Measurements from ENCODE around the gene C2CD4C.
"Not testable (repeated sequence)": the region's sequence is repeated elsewhere in the genome, so short reads cannot be mapped to it uniquely, and the experiment has no call there.

Gene C2CD4C

DNA sequence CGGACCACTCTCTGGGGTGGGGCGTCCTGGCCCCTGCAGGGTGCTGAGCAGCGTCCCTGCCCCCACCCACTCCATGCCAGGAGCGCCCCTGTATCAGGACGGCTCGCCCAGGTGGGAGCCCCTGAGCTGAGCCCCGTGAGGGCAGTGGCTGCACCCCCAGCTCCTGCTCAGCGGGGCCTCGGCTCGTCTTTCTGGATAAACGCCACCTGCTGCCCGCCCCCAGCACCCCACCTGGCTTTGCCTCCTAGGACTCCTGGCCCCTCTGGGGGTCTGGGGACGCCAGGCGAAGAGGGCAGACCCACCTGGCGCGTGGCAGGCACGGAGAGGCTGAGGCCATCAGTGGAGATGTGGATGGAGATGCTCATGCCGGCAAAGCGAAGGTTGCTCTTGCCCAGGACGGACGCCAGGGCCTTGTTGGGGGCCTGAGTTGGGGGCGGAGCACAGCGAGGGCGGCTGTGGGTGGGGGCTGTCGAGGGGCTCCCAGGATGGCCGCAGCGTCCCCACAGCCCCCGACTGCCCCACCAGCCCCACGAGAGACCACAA is 29.5 kb upstream of the C2CD4C start:
- no peak for DNase-seq (ENCODE audit: low spot score)

DNA sequence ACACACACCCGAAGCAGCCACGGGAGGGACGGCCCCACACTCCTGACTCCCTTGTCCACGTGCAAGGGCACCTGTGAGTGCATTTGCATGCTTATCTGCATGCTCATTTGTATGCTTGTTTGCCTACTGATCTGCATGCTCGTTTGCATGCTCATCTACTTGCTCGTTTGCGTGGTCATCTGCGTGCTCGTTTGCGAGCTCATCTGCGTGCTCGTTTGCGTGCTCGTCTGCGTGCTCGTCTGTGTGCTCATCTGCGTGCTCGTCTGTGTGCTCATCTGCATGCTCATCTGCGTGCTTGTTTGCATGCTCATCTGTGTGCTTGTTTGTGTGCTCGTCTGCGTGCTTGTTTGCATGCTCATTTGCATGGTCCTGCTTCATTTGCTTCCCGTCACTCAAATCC is 28.1 kb upstream of the C2CD4C start:
- DNase-seq (ENCODE audit: low spot score) = no peak

DNA sequence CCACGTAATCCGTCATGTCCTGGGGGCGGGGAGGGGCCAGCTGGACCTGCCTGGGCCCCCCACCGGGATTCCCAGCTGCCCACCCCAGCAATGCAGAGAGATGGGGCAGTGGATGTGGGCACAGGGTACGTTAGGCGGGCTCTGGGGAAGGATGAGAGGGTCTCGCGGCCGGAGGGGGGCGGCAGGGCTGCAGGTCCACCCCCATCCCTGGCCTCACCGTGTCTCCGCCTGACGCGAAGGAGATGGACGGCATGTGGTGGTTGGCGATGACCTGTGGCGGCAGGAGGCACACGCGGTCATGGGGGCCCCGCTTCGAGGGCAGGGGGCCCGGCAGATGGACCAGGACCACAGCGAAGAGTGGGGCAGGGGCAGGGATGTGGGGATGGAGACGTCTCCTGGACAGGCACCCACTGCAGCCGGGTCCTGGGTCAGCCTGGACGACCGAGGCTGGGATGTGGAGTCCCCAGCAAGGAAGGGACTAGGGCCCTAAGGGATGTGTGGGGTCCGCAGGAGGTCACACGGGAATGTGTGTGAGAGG is 27.5 kb upstream of the C2CD4C start:
- no peak for DNase-seq (ENCODE audit: low spot score)

DNA sequence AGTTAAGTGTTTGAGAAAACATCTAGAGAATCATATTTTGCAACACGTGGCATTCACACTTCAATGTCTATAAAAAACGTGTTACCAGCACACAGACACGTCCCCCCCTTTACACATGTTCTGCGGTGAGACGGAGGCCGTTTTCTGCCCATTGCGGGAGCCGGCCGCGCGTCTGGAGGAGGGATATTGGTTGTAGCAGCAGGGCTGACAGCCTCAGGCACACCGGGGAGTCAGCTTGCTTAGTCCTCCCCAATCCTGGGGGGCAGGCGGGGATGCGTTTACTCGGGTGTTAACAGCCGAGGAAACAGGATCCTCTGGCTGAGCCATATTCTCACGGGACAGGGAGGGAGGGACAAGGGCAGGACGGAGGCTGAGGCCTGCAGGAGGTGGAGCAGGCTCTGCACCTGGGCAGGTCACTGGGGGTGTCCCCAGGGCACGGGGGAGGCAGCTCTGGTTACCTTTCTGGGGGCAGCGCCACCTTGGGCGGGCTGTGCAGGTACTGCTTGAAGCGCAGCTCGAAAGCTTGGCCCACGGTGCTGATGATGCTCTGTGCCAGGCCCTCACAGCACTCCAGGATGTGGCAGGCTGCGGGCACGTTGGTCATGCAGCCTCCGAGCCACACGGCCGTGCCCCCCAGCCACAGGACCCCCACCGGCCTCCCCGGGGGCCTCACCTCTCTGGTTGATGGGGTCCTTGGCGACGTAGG is 26.9 kb upstream of the C2CD4C start:
- no peak for DNase-seq (ENCODE audit: low spot score)

DNA sequence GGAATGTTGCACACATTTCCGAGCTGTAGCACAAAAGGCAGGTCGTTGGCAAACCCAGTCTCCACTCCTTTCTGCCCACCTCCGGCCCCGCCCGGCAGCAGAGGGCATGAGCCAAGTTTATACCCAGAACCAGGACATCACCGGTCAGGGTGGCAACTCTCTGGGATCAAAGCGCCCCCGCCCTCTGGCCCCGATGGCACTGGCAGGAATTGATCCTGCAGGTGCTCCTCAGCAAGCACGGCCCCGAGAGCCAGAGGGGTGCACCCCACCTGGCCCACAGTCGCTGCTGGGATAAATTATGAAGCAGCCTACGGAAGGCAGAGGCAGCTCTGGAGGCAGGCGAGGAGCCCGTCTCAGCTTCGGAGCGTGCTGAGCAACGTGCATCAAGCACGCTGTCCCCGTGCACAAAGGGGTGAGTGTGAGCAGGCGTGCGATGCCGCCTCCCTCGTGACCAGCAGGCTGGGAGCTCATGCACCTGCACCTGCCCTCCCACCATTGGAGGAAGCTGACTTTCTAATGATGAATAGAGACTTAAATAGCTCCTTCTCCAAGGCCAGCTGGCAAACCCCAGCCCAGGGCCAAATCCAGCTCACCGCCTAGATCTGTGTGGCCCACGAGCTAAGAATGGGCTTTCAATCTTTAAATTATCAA is 26.2 kb upstream of the C2CD4C start:
- no peak for DNase-seq (ENCODE audit: low spot score)

DNA sequence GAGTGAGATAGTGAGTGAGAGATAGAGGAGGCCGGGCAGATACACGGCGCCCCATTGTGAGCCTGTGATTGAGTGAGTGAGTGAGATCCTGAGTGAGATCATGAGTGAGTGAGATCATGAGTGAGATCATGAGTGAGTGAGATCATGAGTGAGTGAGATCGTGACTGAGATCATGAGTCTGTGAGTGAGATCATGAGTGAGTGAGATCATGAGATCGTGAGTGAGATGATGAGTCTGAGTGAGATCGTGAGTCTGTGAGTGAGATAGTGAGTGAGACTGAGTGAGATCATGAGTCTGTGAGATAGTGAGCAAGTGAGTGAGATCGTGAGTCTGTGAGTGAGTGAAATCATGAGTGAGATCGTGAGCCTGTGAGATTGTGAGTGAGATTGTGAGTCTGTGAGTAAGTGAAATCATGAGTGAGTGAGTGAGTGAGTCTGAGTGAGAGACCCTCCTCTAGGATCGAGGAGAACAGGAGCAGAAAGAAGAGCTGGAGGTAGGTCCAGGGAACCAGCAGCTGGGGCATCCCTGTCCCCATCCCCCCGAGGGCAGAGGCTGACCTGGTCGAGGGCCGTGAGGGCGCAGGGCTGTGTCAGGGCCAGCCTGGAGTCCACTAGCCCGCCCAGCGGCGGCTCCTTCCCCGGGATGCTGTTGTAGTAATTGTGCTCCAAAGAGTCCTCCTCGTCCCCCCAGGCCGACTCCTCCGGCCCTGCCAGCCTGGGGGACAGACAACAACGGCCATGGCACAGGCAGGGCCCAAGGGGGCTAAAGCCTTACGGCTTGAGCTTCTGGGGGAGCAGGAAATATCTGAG is 25.4 kb upstream of the C2CD4C start:
- DNase-seq (ENCODE audit: low spot score) = no peak

DNA sequence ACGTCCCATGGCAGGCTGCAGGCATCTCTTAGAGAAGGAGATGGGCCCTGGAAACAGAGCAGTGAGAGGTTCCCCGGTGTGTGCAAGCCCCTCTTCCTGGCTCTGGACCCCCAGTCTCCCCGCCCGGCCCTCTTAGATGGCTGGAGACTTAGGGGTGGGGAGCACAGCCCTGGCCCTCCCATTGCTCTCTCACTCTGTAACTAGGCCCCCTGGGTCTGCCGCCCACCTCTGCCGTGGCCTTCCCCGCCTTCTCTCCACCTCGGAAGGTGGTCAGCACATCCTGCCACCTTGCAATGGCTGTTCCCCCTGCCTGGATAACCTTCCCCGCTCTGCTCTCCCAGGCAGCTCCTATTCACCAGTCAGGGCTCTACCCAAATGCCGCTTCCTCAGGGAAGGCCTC is 21.8 kb upstream of the C2CD4C start:
- no peak for DNase-seq (ENCODE audit: low spot score)

DNA sequence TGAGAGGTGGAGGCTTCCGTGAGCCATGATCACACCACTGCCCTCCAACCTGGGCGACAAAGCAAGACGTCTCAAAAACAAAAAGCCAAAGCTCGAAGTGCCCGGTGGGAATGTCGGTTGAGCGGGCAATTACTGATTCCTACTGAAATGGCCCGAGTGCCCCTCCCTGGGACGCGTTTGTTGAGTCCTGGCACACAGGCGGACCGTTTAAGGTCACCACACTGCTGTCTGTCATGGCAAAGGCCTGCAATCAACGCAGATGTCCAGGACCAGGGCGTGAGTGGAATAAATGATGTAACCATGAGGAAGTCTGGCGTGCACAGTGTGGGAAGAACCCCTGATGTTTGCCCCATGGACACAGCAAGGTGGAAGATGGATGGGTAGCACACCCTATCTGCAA is 19.2 kb upstream of the C2CD4C start:
- DNase-seq (ENCODE audit: low spot score) = no peak

DNA sequence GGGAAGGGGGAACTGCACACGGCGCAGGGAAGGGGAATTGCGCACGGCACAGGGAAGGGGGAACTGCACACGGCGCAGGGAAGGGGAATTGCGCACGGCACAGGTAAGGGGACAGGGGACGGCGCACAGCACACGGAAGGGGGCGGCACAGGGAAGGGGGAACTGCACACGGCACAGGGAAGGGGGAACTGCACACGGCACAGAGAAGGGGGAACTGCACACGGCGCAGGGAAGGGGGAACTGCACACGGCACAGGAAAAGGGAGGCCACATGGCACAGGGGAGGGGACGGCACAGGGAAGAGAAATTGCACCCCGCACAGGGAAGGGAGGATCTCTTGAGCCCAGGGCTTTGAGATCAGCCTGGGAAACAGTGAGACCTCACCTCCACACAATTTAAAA is 18.7 kb upstream of the C2CD4C start:
- not testable (repeated sequence) for DNase-seq (ENCODE audit: low spot score)

DNA sequence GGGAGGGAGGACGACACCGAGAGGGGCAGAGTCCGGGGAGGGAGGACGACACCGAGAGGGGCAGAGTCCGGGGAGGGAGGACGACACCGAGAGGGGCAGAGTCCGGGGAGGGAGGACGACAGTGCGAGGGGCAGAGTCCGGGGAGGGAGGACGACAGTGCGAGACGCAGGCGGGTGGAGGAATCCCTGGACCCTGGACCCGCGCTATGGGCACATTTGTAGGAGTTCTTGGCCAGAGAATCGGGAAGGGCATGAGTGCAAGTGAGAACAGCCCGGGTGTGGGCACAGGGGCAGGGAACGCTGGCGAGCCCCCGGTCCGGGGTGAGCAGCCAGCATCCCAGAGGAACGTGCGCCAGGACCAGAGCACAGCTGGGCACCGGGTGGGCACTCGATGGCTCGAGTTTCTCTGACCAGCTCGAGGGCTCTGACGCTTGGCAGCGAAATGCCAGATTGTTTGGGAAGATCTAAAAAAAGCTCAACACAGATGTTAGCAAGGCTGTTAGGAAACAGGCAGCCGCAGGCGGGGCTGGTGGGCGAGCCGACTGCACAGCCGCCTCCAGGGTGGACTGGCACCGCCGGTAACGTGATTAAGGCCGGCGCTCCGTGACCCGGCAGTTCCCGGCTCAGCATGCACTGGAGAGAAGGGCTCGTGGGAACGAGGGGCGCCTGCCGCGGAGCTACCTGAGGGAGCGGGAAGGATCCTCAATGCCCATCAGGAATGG is 17.9 kb upstream of the C2CD4C start:
- no peak for DNase-seq (ENCODE audit: low spot score)

DNA sequence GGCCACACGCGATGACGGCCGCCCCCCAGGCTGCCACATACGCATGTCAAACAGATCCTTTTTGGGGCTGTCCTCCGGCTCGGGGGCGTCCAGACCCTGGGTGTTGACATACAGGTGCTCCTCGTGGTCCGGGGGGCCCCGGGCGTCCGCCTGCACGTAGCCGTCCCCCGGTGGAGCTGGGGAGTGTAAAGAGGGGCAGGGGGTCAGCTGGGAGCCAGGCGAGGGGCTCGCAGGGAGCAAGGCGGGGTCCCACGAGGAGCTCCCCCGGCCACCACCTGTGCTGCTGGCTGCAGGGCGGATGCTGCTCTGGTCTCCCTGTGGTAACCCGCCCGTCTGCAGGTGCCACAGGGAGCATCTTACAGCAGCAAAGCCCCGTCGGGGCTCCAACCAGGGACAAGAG is 16.1 kb upstream of the C2CD4C start:
- DNase-seq (ENCODE audit: low spot score) = no peak

DNA sequence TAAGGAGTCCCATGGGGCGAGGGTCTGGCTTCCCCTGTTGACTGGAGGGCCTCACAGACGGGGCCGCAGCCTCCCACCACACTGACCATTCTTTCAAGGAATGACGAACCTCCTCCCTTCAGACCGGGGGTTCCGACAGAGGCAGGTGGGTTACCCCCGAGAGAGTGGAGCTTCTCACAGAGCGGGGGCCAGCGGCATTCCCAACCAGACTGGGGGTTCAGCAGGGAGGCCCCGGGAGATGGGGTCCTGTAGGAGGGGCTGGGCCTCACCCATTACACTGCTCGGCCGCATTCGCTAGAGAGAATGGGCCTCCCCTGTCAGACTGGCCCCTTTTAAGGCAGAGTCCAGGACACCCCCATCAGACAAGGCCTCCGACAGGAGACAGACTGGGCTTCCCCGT is 15.6 kb upstream of the C2CD4C start:
- no peak for DNase-seq (ENCODE audit: low spot score)

DNA sequence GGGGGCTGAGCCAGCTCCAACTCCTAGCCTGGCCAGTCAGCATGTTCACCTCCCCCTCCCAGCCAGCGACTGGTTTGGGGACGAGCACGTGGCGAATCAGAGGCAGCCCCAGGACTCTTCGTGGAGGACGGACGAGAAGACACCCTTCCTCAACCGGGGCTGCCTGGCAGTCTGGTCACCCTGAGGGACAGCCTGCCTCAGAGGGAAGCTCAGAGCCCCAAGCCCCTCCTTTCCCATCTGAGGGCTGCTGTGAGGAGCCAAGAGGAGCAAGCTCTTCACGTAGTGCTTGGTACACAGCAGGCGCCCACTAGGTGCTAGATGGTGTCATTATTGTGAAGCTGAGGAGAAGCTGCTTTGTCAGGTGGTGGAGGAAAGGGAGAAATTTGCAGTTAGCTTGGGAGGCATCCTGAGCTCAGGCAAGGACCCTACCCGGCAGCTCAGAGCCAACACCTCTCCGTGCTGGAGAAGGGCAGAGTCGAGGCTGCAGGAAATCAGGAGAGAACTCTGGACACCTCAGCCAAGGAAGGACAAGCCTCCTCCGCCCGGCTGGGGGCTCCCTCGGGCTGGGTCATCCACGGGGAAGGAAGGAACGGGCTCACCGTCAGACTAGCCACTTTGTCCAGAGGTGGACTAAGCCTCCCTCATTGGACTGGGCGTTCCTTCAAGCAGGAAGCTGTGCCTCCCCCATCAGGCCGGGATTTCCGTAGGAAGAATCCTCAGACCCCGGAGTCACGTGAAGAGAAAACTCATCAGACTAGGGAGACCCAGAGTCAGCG is 14.9 kb upstream of the C2CD4C start:
- no peak for DNase-seq (ENCODE audit: low spot score)

DNA sequence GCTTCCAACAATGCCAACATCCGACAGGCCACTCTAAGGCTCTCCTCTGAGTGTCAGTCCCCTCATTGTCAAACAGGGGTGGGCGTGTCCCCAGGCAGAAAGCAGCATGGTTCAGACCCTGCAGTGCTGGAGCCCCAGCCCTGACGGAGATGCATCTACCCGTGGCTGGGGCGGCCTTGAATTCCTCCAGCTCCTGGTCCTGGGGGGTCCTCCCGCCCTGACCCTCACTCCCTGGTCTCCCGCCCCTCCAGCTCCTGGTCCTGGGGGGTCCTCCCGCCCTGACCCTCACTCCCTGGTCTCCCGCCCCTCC is 13.9 kb upstream of the C2CD4C start:
- not testable (repeated sequence) for DNase-seq (ENCODE audit: low spot score)

DNA sequence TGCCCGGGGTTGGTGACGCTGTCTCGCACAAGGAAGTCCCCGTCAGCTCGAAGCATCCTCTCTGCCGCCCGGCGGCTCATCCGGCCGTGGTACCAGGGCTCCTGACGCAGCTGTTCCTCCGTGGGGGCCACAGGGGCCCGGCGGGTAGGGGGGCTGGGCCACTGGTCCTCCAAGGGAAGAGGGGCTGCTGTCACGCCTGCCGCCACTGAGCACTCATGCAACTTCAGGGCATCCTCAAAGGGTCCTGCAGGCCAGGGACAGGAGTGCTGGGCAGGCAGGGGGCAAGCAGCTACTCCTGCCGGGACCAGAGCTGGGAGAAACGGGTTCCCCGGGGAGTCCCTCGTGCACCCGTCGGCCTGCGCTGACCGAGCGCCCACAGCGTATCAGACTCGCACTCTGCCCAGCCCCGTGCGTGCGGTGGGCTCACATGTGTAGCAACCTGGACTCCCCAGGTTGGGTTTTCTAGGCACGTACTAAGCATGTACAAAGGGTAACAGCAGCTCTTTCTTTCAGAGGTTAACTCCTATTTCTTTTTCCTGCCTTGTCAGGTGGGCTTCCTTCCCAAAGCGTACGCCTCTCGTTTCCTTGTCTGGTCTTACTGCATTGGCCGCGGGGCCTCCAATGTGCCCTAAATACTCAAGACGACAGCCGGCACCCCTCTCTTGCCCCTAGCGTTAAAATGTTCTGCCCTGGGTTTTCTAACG is 13.4 kb upstream of the C2CD4C start:
- DNase-seq (ENCODE audit: low spot score) = no peak

DNA sequence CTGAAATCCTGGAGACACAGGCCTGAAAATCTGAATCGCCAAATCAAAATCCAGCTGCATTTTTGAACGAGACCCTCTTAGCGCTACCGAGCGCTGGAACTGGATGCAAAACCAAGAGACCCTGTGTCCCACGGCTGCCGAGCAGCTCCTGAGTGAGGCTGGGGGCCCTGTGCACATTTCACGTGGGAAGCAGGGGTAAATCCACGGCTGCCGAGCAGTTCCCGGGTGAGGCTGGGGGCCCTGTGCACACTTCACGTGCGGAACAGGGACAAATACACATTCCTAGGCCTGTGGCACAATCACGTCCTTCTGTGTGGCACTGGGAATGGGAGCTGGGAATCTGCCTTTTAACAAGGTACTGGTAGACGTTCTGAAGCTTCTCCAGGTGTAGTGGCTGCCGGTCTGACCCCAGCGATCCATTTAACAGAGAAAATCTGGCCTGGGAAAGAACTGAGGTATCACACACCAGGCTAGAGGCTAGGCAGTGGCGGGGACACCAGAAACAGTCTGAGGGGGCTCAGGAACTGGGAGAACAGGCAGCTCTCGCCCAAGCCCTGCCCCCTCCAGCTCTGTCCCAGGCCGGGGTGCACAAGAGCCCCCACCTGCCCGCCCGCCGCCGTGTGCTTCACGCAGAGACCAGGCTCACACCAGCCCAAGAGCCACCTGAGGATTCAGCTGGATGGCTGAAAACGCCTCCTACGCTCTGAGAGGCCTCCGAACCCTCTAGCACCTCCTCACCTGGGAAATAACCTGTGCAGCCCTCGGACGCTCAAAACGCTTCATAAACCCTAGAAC is 11.0 kb upstream of the C2CD4C start:
- no peak for DNase-seq (ENCODE audit: low spot score)

DNA sequence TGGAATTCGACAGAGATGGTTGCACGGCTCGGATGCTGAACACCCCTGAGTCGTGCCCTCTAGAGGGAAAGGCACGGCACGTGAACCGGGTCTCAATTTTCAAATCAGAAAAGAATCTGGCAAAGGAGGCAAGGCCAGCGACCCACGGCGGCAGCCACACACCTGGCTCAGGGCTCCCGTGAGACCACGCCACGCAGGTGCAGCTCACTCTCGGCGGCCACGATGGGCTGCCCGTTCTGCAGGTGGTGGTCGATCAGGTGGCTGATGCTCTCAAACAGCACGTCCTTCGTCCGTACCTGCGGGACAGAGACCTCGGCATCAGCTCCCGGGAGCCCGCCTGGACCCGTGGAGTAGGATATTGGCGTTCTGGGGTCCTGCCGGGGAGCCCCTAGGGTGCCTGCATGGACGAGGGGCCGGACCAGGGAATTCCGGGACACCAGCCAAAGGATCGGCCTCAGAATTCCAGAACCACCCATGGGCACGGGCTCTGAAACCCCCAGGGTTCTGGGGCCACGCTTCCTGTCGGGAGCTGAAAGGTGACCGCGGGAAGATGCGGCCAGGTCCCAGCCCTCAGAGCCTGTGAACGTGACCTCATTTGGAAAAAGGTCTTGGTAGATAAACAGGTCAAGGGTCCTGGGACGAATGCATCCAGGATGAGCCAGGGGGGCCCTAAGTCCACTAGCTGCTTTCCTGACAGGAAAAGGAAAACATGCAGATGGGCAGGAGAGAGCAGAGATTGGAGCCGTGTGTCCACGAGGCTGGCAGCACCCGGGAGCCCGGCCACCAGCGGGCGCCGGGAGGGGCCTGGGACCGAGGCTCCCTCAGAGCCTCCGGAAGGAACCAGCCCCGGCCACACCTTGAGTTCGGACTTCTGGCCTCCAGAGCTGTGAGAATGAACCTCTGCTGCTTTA is 10.1 kb upstream of the C2CD4C start:
- no peak for DNase-seq (ENCODE audit: low spot score)

DNA sequence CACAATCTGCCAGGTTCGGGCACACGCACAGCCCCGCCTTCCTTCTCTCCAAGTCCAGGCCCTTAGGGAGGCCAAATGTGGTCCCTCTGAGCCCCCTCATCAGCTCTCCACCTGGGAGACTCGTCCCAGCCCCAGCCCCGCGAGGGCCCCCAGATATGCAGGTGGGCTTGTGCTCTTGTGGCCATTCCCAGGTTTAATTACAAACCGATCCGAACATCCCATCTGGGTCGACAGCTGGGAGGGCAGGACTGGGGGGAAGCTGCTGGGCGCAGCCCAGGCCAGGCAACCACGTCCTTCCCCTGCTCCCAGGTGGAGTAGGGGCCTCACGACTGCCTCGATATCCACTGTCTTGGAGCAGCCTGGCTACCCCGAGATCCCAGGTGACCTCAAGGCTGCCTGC is 7.5 kb upstream of the C2CD4C start:
- DNase-seq (ENCODE audit: low spot score) = no peak

DNA sequence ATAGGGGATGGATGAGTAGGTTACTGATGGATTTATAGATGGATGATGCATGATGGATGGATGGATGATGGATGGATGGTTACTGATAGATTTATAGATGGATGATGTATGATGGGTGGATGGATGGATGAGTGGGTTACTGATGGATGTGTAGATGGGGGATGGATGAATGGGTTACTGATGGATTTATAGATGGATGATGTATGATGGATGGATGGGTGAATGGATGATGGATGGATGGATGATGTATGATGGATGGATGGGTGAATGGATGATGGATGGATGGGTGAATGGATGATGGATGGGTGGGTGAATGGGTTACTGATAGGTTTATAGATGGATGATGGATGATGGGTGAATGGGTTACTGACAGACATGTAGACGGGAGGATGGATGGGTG is 6.3 kb upstream of the C2CD4C start:
- no peak for DNase-seq (ENCODE audit: low spot score)
